ENCODE measurements around the gene COPS3. TPM values are rescaled to one million over a fixed set of nuclear protein-coding genes. Genes with fewer than 3 reads are reported as not detected.

The COPS3 gene
- polyA plus RNA-seq, 1 donor from 2014 or later = 213 TPM

GRCh38 chr17:17221329-17221728, 59.7 kb downstream of the COPS3 start:
- H3K4me2 ChIP-seq (ENCODE audit: low read length) = no peak overlapping the region
- H3K4me3 ChIP-seq (ENCODE audit: low read length) = no peak overlapping the region
- H3K27ac ChIP-seq (ENCODE audit: low read length) = no peak overlapping the region
- no peaks in the 10 kb centered on the region for H3K27me3 ChIP-seq (ENCODE audit: insufficient read depth, low read depth, low read length)
- H3F3A ChIP-seq (ENCODE audit: insufficient read depth, low read length, poor library complexity, severe bottlenecking) = no peaks in the 10 kb centered on the region
- peaks cover 1% of the 10 kb centered on the region for H3K36me3 ChIP-seq (ENCODE audit: insufficient read depth, low read length)
- no peaks in the 10 kb centered on the region for H4K20me1 ChIP-seq (ENCODE audit: insufficient read depth)
- H2AFZ ChIP-seq (ENCODE audit: low read depth, low read length) = no peak overlapping the region
- TF ChIP-seq RAD21 (conservative IDR thresholded peaks at IDR 0.05) (no peak), MXI1 (conservative IDR thresholded peaks at IDR 0.05; ENCODE audit: poor library complexity, severe bottlenecking) (no peak), TAF1 (IDR thresholded peaks at IDR 0.05; ENCODE audit: low read depth) (no peak), EZH2 (IDR thresholded peaks at IDR 0.05; ENCODE audit: borderline replicate concordance, insufficient read depth, low read length, poor library complexity, severe bottlenecking) (no peak), REST (IDR thresholded peaks at IDR 0.05; ENCODE audit: borderline replicate concordance) (no peak), EP300 (conservative IDR thresholded peaks at IDR 0.05; ENCODE audit: poor library complexity, severe bottlenecking) (no peak), SMC3 (conservative IDR thresholded peaks at IDR 0.05; ENCODE audit: poor library complexity) (no peak), POLR2AphosphoS5 (IDR thresholded peaks at IDR 0.05) (no peak), CTCF (IDR thresholded peaks at IDR 0.05; ENCODE audit: poor library complexity, severe bottlenecking) (no peak)
- H3K9ac ChIP-seq (ENCODE audit: low read length) = no peak overlapping the region
- H3K9me3 ChIP-seq (ENCODE audit: low read length) = no peaks in the 10 kb centered on the region
- no peaks in the 10 kb centered on the region for H3K9me2 ChIP-seq (ENCODE audit: insufficient read depth, low read length)
- no peaks in the 10 kb centered on the region for H3K79me2 ChIP-seq (replicated peaks; ENCODE audit: insufficient read depth, low read length)

GRCh38 chr17:17220529-17220928, 60.5 kb downstream of the COPS3 start:
- Histone ChIP-seq H3K4me3 (ENCODE audit: low read length) (no peak overlapping the region), H4K20me1 (ENCODE audit: insufficient read depth) (no peaks in the 10 kb centered on the region), H2AFZ (ENCODE audit: low read depth, low read length) (no peak overlapping the region), H3K9ac (ENCODE audit: low read length) (no peak overlapping the region), H3K36me3 (ENCODE audit: insufficient read depth, low read length) (no peaks in the 10 kb centered on the region), H3K4me2 (ENCODE audit: low read length) (no peak overlapping the region), H3K27ac (ENCODE audit: low read length) (no peak overlapping the region), H3K79me2 (replicated peaks; ENCODE audit: insufficient read depth, low read length) (no peaks in the 10 kb centered on the region), H3K9me3 (ENCODE audit: low read length) (no peaks in the 10 kb centered on the region), H3F3A (ENCODE audit: insufficient read depth, low read length, poor library complexity, severe bottlenecking) (no peaks in the 10 kb centered on the region), H3K9me2 (ENCODE audit: insufficient read depth, low read length) (no peaks in the 10 kb centered on the region), H3K27me3 (ENCODE audit: insufficient read depth, low read depth, low read length) (no peaks in the 10 kb centered on the region)
- TF ChIP-seq CTCF (IDR thresholded peaks at IDR 0.05; ENCODE audit: poor library complexity, severe bottlenecking) = no peak
- no peak for TF ChIP-seq TAF1 (IDR thresholded peaks at IDR 0.05; ENCODE audit: low read depth)
- TF ChIP-seq EZH2 (IDR thresholded peaks at IDR 0.05; ENCODE audit: borderline replicate concordance, insufficient read depth, low read length, poor library complexity, severe bottlenecking) = no peak
- TF ChIP-seq SMC3 (conservative IDR thresholded peaks at IDR 0.05; ENCODE audit: poor library complexity) = no peak
- no peak for TF ChIP-seq EP300 (conservative IDR thresholded peaks at IDR 0.05; ENCODE audit: poor library complexity, severe bottlenecking)
- TF ChIP-seq RAD21 (conservative IDR thresholded peaks at IDR 0.05) = no peak
- TF ChIP-seq POLR2AphosphoS5 (IDR thresholded peaks at IDR 0.05) = no peak
- TF ChIP-seq MXI1 (conservative IDR thresholded peaks at IDR 0.05; ENCODE audit: poor library complexity, severe bottlenecking) = no peak
- no peak for TF ChIP-seq REST (IDR thresholded peaks at IDR 0.05; ENCODE audit: borderline replicate concordance)
